ENCODE data around the gene ARHGDIB. TPM values are rescaled to one million over a fixed set of nuclear protein-coding genes. Genes with fewer than 3 reads are reported as not detected.

The ARHGDIB gene
- polyA plus RNA-seq, 4 donors, result 26.4 to 104 (median 56.7) TPM

DNA sequence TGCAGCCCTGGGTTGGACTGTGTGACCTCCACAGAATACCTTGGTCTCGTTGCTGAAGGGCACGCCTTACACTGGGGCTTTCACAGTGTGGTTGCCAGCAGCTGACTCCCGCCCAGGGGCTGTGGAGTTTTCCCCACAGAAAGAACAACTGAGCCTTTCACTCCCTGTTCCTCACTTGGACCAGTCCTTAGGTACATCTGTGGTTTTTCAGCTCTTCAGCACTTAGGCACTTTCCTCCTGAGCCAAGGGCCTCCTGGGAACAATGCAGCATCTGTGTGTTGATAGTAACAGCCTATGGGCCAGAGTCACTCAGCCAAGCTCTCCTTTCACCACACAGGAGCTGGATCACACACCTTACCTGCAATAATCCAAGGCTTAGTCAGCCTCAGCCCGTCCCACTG lies 48.0 kb downstream of the ARHGDIB start:
- FAIRE-seq (no peak), DNase-seq (peak in 1 of 2 donors; percentile 42)
- peaks cover 0 to 16% (median 0%) of the 10 kb centered on the region in 3 donors for H3K4me1 ChIP-seq (ENCODE audit: control insufficient read depth in 3 of 3, insufficient read depth in 2 of 3, low read depth in 1 of 3, low read length in 2 of 3)
- no peak overlapping the region for H3K27ac ChIP-seq (ENCODE audit: low read depth in 1 of 3, low read length in 2 of 3)
- H3K4me3 ChIP-seq (ENCODE audit: low read depth in 1 of 3, low read length in 3 of 3), result no peak overlapping the region
- H3K36me3 ChIP-seq (ENCODE audit: control insufficient read depth in 3 of 3, insufficient read depth in 2 of 3, low read depth in 1 of 3, low read length in 3 of 3), result peaks cover 0 to 2% (median 0%) of the 10 kb centered on the region in 3 donors
- H3K9me3 ChIP-seq (ENCODE audit: control insufficient read depth in 2 of 2, insufficient read depth in 1 of 2, low read depth in 1 of 2, low read length in 1 of 2), result peaks cover 0 to 5% of the 10 kb centered on the region in 2 donors
- H3K27me3 ChIP-seq (ENCODE audit: control insufficient read depth in 3 of 3, insufficient read depth in 3 of 3, low read length in 3 of 3), result no peaks in the 10 kb centered on the region
- 43 to 68% (median 63%) methylated on average over 4 of the region's 4 CpGs for WGBS, 3 donors

DNA sequence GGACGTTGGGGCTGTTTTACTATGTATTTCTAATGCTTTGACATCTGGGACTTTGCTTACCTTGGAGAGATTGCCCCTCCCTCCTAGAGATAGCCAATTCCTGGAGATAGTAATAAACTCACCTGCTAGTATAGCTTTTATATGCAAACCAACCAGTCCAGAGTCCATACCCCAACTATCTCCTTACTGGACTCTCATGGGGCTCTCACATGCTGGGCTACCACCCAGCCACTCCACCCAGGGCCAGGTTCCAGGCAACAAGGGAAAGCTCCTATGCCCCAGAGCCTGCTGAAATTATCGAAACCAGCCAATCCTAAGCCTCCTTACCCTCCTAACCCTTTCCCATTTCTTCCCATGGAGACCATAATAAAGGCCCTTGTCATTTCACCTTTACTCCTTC lies 50.3 kb downstream of the ARHGDIB start:
- Histone ChIP-seq H3K4me1 (ENCODE audit: control insufficient read depth in 3 of 3, insufficient read depth in 2 of 3, low read depth in 1 of 3, low read length in 2 of 3) (peaks cover 0 to 16% (median 0%) of the 10 kb centered on the region in 3 donors), H3K27ac (ENCODE audit: low read depth in 1 of 3, low read length in 2 of 3) (peak overlapping the region in 1 of 3 donors; percentile 67), H3K36me3 (ENCODE audit: control insufficient read depth in 3 of 3, insufficient read depth in 2 of 3, low read depth in 1 of 3, low read length in 3 of 3) (peaks cover 0 to 2% (median 0%) of the 10 kb centered on the region in 3 donors), H3K9me3 (ENCODE audit: control insufficient read depth in 2 of 2, insufficient read depth in 1 of 2, low read depth in 1 of 2, low read length in 1 of 2) (peaks cover 0 to 5% of the 10 kb centered on the region in 2 donors), H3K27me3 (ENCODE audit: control insufficient read depth in 3 of 3, insufficient read depth in 3 of 3, low read length in 3 of 3) (no peaks in the 10 kb centered on the region), H3K4me3 (ENCODE audit: low read depth in 1 of 3, low read length in 3 of 3) (no peak overlapping the region)
- 22 to 61% (median 56%) methylated on average over 2 of the region's 2 CpGs for WGBS, 3 donors
- FAIRE-seq, result no peak
- DNase-seq, result peak in 1 of 2 donors; percentile 76

DNA sequence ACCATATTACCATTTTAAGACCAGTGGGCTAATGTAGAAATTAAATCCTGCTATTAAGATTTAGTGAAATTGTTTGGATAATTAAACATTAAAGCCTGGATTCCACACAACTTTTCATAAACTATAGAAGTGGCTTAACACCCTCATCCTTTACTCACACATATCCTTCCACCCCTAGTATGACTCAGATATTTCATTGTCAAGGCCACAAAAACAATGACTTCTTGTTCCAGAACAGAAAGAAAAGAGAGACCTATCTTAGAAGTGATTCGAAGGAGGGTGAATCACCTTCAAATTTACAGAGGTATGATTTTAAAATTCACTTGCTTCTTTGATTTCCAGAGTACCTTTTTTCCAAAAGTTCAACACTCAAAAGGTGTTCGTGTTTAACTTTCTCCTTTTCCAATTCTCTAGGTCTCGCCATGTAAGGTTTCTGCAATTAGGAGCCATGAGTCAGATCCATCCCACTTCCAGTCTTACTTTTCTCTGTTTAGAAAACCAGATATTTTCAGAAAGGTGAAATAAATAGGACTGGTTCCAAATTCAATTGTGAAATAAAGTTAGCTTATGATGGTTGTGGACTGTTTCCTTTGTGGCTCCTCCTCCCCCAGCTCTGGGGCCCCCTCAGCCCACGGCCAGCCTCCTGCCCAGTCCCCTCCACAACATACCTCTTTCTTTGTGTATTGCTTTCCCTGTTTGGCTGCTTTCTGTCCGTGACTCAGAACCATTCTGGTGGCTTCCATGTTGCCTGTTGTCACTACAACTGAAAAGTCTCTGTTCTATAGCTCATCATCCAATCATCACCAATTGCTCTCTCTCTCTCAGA lies 51.1 kb downstream of the ARHGDIB start:
- H3K9me3 ChIP-seq (ENCODE audit: control insufficient read depth in 2 of 2, insufficient read depth in 1 of 2, low read depth in 1 of 2, low read length in 1 of 2), result peaks cover 0 to 5% of the 10 kb centered on the region in 2 donors
- H3K4me1 ChIP-seq (ENCODE audit: control insufficient read depth in 3 of 3, insufficient read depth in 2 of 3, low read depth in 1 of 3, low read length in 2 of 3), result peaks cover 0 to 16% (median 0%) of the 10 kb centered on the region in 3 donors
- H3K36me3 ChIP-seq (ENCODE audit: control insufficient read depth in 3 of 3, insufficient read depth in 2 of 3, low read depth in 1 of 3, low read length in 3 of 3), result peaks cover 0 to 2% (median 0%) of the 10 kb centered on the region in 3 donors
- peak overlapping the region in 1 of 3 donors; percentile 28 for H3K27ac ChIP-seq (ENCODE audit: low read depth in 1 of 3, low read length in 2 of 3)
- 70 to 80% (median 78%) methylated on average over 5 of the region's 5 CpGs for WGBS, 3 donors
- DNase-seq (no peak), FAIRE-seq (no peak)
- no peaks in the 10 kb centered on the region for H3K27me3 ChIP-seq (ENCODE audit: control insufficient read depth in 3 of 3, insufficient read depth in 3 of 3, low read length in 3 of 3)
- no peak overlapping the region for H3K4me3 ChIP-seq (ENCODE audit: low read depth in 1 of 3, low read length in 3 of 3)

DNA sequence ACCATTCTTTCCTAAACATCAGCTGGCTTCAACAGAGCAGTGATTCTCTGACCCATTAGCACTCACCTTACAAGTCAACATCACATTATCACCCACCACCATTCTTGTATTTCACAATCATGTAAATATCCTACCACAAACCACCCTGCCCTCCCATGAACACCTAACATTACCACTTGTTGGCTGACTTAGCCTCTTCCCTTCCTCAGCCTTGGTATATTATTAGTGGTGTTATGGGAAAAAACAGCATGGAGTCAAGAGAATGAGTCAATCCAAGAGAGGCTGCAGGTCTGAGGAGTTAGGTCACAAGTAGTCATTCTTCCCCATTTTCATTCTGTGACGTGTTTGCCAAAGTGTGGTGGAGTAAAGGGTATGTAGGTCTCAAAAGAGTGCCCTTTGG lies 53.4 kb downstream of the ARHGDIB start:
- peaks cover 0 to 9% (median 0%) of the 10 kb centered on the region in 3 donors for H3K4me1 ChIP-seq (ENCODE audit: control insufficient read depth in 3 of 3, insufficient read depth in 2 of 3, low read depth in 1 of 3, low read length in 2 of 3)
- H3K36me3 ChIP-seq (ENCODE audit: control insufficient read depth in 3 of 3, insufficient read depth in 2 of 3, low read depth in 1 of 3, low read length in 3 of 3), result no peaks in the 10 kb centered on the region
- FAIRE-seq, result no peak
- no peaks in the 10 kb centered on the region for H3K27me3 ChIP-seq (ENCODE audit: control insufficient read depth in 3 of 3, insufficient read depth in 3 of 3, low read length in 3 of 3)
- no peak for DNase-seq
- H3K4me3 ChIP-seq (ENCODE audit: low read depth in 1 of 3, low read length in 3 of 3), result no peak overlapping the region
- peaks cover 0 to 5% of the 10 kb centered on the region in 2 donors for H3K9me3 ChIP-seq (ENCODE audit: control insufficient read depth in 2 of 2, insufficient read depth in 1 of 2, low read depth in 1 of 2, low read length in 1 of 2)
- WGBS, 3 donors, result 49 to 88% (median 84%) methylated on average over 1 of the region's 1 CpG
- H3K27ac ChIP-seq (ENCODE audit: low read depth in 1 of 3, low read length in 2 of 3), result no peak overlapping the region

DNA sequence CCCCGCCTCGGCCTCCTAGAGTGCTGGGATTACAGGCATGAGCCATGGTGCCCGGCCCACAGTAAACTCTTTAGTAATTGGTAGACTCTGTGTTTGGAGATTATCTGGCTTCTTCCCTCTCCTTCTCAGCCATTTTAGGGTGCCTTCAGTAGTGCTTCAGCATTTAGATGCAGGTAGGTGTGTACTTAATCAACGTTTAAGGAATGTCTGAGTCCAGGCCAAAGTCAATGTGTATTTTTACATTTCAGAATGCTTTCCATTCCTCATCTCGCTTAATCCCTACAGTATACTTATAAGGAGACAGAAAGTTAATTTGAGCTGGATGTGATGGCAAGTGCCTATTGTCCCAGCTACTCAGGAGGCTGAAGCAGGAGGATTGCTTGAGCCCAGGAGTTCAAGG lies 55.3 kb downstream of the ARHGDIB start:
- WGBS, 3 donors, result 75 to 87% (median 86%) methylated on average over 5 of the region's 5 CpGs
- peaks cover 0 to 5% (median 0%) of the 10 kb centered on the region in 3 donors for H3K4me1 ChIP-seq (ENCODE audit: control insufficient read depth in 3 of 3, insufficient read depth in 2 of 3, low read depth in 1 of 3, low read length in 2 of 3)
- no peak overlapping the region for H3K27ac ChIP-seq (ENCODE audit: low read depth in 1 of 3, low read length in 2 of 3)
- H3K36me3 ChIP-seq (ENCODE audit: control insufficient read depth in 3 of 3, insufficient read depth in 2 of 3, low read depth in 1 of 3, low read length in 3 of 3), result no peaks in the 10 kb centered on the region
- H3K4me3 ChIP-seq (ENCODE audit: low read depth in 1 of 3, low read length in 3 of 3), result no peak overlapping the region
- no peak for DNase-seq
- no peaks in the 10 kb centered on the region for H3K27me3 ChIP-seq (ENCODE audit: control insufficient read depth in 3 of 3, insufficient read depth in 3 of 3, low read length in 3 of 3)
- FAIRE-seq, result no peak
- H3K9me3 ChIP-seq (ENCODE audit: control insufficient read depth in 2 of 2, insufficient read depth in 1 of 2, low read depth in 1 of 2, low read length in 1 of 2), result peaks cover 0 to under 1% of the 10 kb centered on the region in 2 donors

DNA sequence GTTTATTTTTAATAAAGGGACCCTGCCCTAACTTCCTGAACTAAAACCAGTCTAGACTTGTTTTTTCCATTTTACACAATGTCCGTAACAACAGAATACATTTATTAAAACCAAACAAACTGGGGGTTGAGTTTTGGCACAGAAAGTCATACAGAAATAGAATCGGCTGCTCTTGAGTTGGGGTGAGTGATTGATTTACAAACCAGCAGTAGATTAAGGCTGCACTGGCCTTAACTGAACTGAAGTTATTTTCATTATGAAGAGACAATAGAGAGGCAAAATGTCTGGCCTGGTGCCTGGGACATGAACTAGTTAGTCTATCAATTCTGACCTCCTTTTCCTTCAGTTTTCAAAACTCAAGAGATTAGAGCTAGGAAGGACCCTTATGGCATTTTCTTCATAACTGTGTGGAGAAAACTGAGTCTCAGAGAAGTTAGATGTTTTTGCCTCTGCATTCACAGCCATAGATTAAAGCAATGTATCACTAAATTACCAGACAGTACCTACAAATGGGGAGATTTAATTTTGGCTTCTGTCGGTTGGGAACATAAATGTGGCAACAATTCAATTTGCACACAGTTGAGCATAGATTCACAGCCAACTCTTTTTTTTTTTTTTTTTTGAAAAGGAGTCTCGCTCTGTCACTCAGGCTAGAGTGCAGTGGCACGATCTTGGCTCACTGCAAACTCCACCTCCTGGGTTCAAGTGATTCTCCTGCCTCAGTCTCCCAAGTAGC lies 56.0 kb downstream of the ARHGDIB start:
- Histone ChIP-seq H3K36me3 (ENCODE audit: control insufficient read depth in 3 of 3, insufficient read depth in 2 of 3, low read depth in 1 of 3, low read length in 3 of 3) (no peaks in the 10 kb centered on the region), H3K4me3 (ENCODE audit: low read depth in 1 of 3, low read length in 3 of 3) (no peak overlapping the region), H3K4me1 (ENCODE audit: control insufficient read depth in 3 of 3, insufficient read depth in 2 of 3, low read depth in 1 of 3, low read length in 2 of 3) (no peaks in the 10 kb centered on the region), H3K9me3 (ENCODE audit: control insufficient read depth in 2 of 2, insufficient read depth in 1 of 2, low read depth in 1 of 2, low read length in 1 of 2) (no peaks in the 10 kb centered on the region), H3K27me3 (ENCODE audit: control insufficient read depth in 3 of 3, insufficient read depth in 3 of 3, low read length in 3 of 3) (no peaks in the 10 kb centered on the region), H3K27ac (ENCODE audit: low read depth in 1 of 3, low read length in 2 of 3) (peak overlapping the region in 1 of 3 donors; percentile 51)
- 60 to 72% (median 66%) methylated on average over 5 of the region's 5 CpGs for WGBS, 3 donors
- FAIRE-seq (no peak), DNase-seq (no peak)

DNA sequence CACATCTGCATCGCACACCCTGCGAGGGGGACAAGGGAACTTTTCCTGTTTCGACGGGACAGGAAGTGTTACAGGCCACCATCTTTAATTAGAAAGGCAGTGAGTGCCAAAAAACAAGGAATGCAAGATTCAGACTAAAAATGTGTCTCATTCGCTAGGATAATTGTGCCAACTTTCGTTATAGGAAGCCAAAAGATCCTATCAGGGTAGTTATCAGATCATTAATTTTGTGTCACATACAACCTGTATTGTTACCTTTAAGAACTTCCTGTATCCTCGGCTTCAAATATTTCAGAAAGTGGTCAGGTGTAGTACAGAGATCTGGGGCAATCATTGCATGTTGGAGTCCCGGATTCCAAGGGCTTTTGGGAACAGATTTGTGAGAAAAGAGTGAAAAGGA lies 56.5 kb downstream of the ARHGDIB start:
- Histone ChIP-seq H3K27ac (ENCODE audit: low read depth in 1 of 3, low read length in 2 of 3) (peak overlapping the region in 1 of 3 donors; percentile 34), H3K4me1 (ENCODE audit: control insufficient read depth in 3 of 3, insufficient read depth in 2 of 3, low read depth in 1 of 3, low read length in 2 of 3) (no peaks in the 10 kb centered on the region), H3K4me3 (ENCODE audit: low read depth in 1 of 3, low read length in 3 of 3) (no peak overlapping the region), H3K36me3 (ENCODE audit: control insufficient read depth in 3 of 3, insufficient read depth in 2 of 3, low read depth in 1 of 3, low read length in 3 of 3) (no peaks in the 10 kb centered on the region), H3K27me3 (ENCODE audit: control insufficient read depth in 3 of 3, insufficient read depth in 3 of 3, low read length in 3 of 3) (no peaks in the 10 kb centered on the region), H3K9me3 (ENCODE audit: control insufficient read depth in 2 of 2, insufficient read depth in 1 of 2, low read depth in 1 of 2, low read length in 1 of 2) (no peaks in the 10 kb centered on the region)
- 75 to 78% (median 76%) methylated on average over 8 of the region's 8 CpGs for WGBS, 3 donors
- FAIRE-seq, result no peak
- no peak for DNase-seq

DNA sequence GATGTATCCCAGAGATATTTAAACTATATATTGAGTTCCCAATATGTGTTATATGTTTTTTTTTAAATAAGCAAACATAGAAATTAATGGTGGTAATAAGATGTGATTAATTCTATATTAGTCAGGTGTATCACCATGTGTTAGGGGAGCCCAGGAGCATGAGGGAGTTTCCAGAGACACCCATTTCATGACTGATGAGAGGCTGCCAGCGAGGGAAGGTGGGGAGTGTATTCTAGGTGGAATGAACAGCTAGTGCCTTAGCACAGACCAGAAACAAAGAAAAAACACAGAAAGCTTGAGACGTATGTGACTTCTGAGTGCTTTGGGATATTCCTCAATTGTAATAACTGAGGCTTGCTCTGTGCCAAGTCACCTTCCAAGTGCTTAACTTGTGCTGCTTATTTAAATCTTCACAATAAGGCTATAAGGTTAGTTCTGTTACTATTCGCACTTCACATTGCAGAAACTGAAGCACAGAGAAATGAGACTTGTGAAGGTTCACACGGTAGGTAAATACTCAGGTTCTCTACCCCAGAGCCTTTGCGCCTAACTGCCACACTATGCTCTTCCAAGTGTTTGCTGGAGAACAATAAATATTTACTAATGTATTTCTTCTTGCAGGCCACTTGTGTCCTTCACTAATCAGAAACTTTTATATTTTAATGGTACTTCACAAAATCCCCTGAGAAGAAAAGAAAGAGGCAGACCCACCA lies 57.9 kb downstream of the ARHGDIB start:
- WGBS, 3 donors, result 84 to 91% (median 89%) methylated on average over 5 of the region's 5 CpGs
- FAIRE-seq, result no peak
- no peaks in the 10 kb centered on the region for H3K27me3 ChIP-seq (ENCODE audit: control insufficient read depth in 3 of 3, insufficient read depth in 3 of 3, low read length in 3 of 3)

More for the DNA sequence above, 57.9 kb downstream of the ARHGDIB start:
- Histone ChIP-seq H3K4me3 (ENCODE audit: low read depth in 1 of 3, low read length in 3 of 3) (no peak overlapping the region), H3K9me3 (ENCODE audit: control insufficient read depth in 2 of 2, insufficient read depth in 1 of 2, low read depth in 1 of 2, low read length in 1 of 2) (no peaks in the 10 kb centered on the region), H3K27ac (ENCODE audit: low read depth in 1 of 3, low read length in 2 of 3) (no peak overlapping the region), H3K36me3 (ENCODE audit: control insufficient read depth in 3 of 3, insufficient read depth in 2 of 3, low read depth in 1 of 3, low read length in 3 of 3) (no peaks in the 10 kb centered on the region), H3K4me1 (ENCODE audit: control insufficient read depth in 3 of 3, insufficient read depth in 2 of 3, low read depth in 1 of 3, low read length in 2 of 3) (no peaks in the 10 kb centered on the region)
- no peak for DNase-seq
